NCI-H2196 (cell line): Measurements from ENCODE around the gene NADSYN1.

Experiments
- DNase-seq: peaks from one replicate; lab custom pipeline; 2025; ENCODE audit not compliant: unreplicated experiment; lab: John Stamatoyannopoulos, UW

The NADSYN1 gene

GRCh38 chr11:71489311-71490043, 36.5 kb downstream of the NADSYN1 start:
- no peak for DNase-seq

GRCh38 chr11:71490044-71490730, 37.2 kb downstream of the NADSYN1 start:
- DNase-seq, result no peak

- no peak for DNase-seq
Observed at GRCh38 chr11:71490731-71491390, 37.9 kb downstream of the NADSYN1 start.

- DNase-seq, result no peak
Observed at GRCh38 chr11:71491531-71491930, 38.5 kb downstream of the NADSYN1 start.

GRCh38 chr11:71491940-71492339, 38.9 kb downstream of the NADSYN1 start:
- DNase-seq, result no peak

GRCh38 chr11:71495286-71496230, 42.6 kb downstream of the NADSYN1 start:
- no peak for DNase-seq

GRCh38 chr11:71496421-71496820, 43.4 kb downstream of the NADSYN1 start:
- no peak for DNase-seq

GRCh38 chr11:71498091-71498490, 45.1 kb downstream of the NADSYN1 start:
- DNase-seq, result no peak

GRCh38 chr11:71499125-71499524, 46.1 kb downstream of the NADSYN1 start:
- no peak for DNase-seq

GRCh38 chr11:71499546-71499945, 46.5 kb downstream of the NADSYN1 start:
- no peak for DNase-seq

GRCh38 chr11:71500601-71501021, 47.6 kb downstream of the NADSYN1 start:
- no peak for DNase-seq

GRCh38 chr11:71501071-71501985, 48.3 kb downstream of the NADSYN1 start:
- DNase-seq, result no peak

- DNase-seq, result no peak
Observed at GRCh38 chr11:71502026-71502425, 49.0 kb downstream of the NADSYN1 start.

GRCh38 chr11:71502871-71503435, 50.0 kb downstream of the NADSYN1 start:
- no peak for DNase-seq

GRCh38 chr11:71504531-71504930, 51.5 kb downstream of the NADSYN1 start:
- DNase-seq, result no peak

- no peak for DNase-seq
Observed at GRCh38 chr11:71505001-71505400, 52.0 kb downstream of the NADSYN1 start.

GRCh38 chr11:71505781-71506180, 52.8 kb downstream of the NADSYN1 start:
- no peak for DNase-seq

GRCh38 chr11:71507102-71507501, 54.1 kb downstream of the NADSYN1 start:
- no peak for DNase-seq
